K562 (cell line): ENCODE results near the gene WSCD1. TPM values are rescaled to one million over a fixed set of nuclear protein-coding genes. Genes with fewer than 3 reads are reported as not detected.

Source experiments
- E2F3 ChIP-seq: fragments of 250-450 bp; sonication (Bioruptor Pico); IDR thresholded peaks from 2 replicates; pipeline ENCODE4 v1.4.0; 2020; ENCODE audit warnings: mild to moderate bottlenecking
- REST ChIP-seq, 2 experiments: fragments of 450-650 bp; formaldehyde crosslinking in 1 of 2; IDR thresholded peaks; 2 replicates each; pipeline versions ENCODE4 v1.4.0 to v1.6.1; 2014 to 2020; ENCODE audit warnings: mild to moderate bottlenecking in 2 of 2, borderline replicate concordance in 1 of 2, low read depth in 1 of 2
- SREBF1 ChIP-seq: fragments of 150-350 bp; IDR thresholded peaks from 2 replicates; pipeline ENCODE4 v1.6.1; 2014; ENCODE audit warnings: antibody characterized with exemption, low read depth, low read length, borderline replicate concordance
- SRSF9 ChIP-seq: fragments of 200-400 bp; formaldehyde crosslinking; IDR thresholded peaks from 2 replicates; pipeline ENCODE4 v1.6.1; 2017; ENCODE audit warnings: low read depth, low read length, borderline replicate concordance
- polyA plus RNA-seq, 8 experiments: library from polyadenylated mRNA; depleted of rRNA in 4 of 8; stranded (reverse) in 5 of 8; unstranded in 3 of 8; fragments of >200 nt; fragmentation: Nextera tagmentation in 2 of 8; fragmentation: Illumina TruSeq in 1 of 8; extraction: Ambion mirVana in 2 of 8; extraction: Trizol in 1 of 8; gene quantifications; 2 replicates each; pipeline versions ENCODE4 v1.2.1 to v1.2.3, GENCODE V29; 2011 to 2014; ENCODE audit warnings: inconsistent platforms in 1 of 8, missing spikeins in 1 of 8
- total RNA-seq, 7 experiments: library from RNA; depleted of rRNA in 6 of 7; stranded (reverse); fragments of >200 nt in 6 of 7; fragmentation: Illumina TruSeq in 2 of 7; extraction: Trizol in 2 of 7; gene quantifications; 2 replicates each; pipeline versions ENCODE4 v1.2.1 to v1.2.3, GENCODE V29; 2011 to 2021; ENCODE audit warnings: low replicate concordance in 1 of 7

Gene WSCD1
- total and polyA plus RNA-seq, 9 of the 15 experiments (the other 6 are each of a cell fraction or from before 2014, with no cell fraction given), result not detected

- TF ChIP-seq REST (IDR thresholded peaks at IDR 0.05; ENCODE audit: borderline replicate concordance) (no peak), REST (CRISPR knock-in tag; IDR thresholded peaks at IDR 0.05; ENCODE audit: low read depth) (no peak), E2F3 (CRISPR knock-in tag) (no peak), SREBF1 (no peak), SRSF9 (no peak)
- TF ChIP-seq, all 486 proteins: peak for 0
Measured at GRCh38 chr17:6135236-6135635, 65.1 kb downstream of the WSCD1 start (continued).
